Uterus (tissue), 2 donors: Measurements from ENCODE around the gene PSME3.

ENCODE experiments used
- CTCF ChIP-seq, 4 experiments: fragments of 200-600 bp in 2 of 4; fragments of 450-650 bp in 2 of 4; sonication (generic) in 2 of 4; IDR thresholded peaks; one replicate each; pipeline ENCODE4 v1.5.1; 2016 to 2019; ENCODE audit warnings: antibody characterized with exemption in 4 of 4, mild to moderate bottlenecking in 2 of 4, moderate library complexity in 1 of 4
- POLR2A ChIP-seq, 2 donors: fragments of 450-650 bp; IDR thresholded peaks; one replicate each; pipeline ENCODE4 v1.6.1; 2016; ENCODE audit warnings: antibody characterized with exemption in 2 of 2, mild to moderate bottlenecking in 1 of 2, moderate library complexity in 1 of 2

GRCh38 chr17:42809250-42809649, 23.9 kb upstream of the PSME3 start:
- TF ChIP-seq CTCF (IDR thresholded peaks at IDR 0.05) (no peak), POLR2A (IDR thresholded peaks at IDR 0.05) (no peak)
